ENCODE measurements around the gene DBP.

DNA sequence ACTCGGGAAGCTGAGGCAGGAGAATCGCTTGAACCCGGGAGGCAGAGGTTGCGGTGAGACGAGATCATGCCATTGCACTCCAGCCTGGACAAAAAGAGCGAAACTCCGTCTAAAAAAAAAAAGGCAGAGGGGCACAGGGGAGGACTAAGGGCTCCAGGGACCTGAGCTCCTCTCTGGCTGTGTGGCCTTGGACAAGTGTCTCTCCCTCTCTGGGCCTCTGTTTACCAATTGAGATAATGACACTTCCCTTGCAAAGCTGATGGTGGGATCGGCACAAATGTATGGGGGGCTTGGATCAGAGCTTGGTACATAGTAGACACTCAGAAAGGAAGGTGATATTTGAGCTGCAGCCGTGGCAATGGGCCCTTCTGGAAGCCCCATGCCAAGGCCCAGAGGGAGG lies 42.0 kb downstream of the DBP start:
- TF ChIP-seq TAF1 (IDR thresholded peaks at IDR 0.05; ENCODE audit: borderline replicate concordance, low read depth, low read length) (no peak), POLR2A (IDR thresholded peaks at IDR 0.05; ENCODE audit: low read depth, low read length) (no peak)
